Ovary (tissue), 3 donors: ENCODE measurements around the gene HTR6.

Source experiments
- CTCF ChIP-seq, 3 donors: fragments of 450-650 bp in 2 of 3; fragments of 200-600 bp in 1 of 3; IDR thresholded peaks; one replicate each; pipeline versions ENCODE4 v1.5.1 to v1.8.0; 2016 to 2022; ENCODE audit warnings: antibody characterized with exemption in 3 of 3, mild to moderate bottlenecking in 1 of 3
- POLR2A ChIP-seq: fragments of 450-650 bp; IDR thresholded peaks from one replicate; pipeline ENCODE4 v1.6.1; 2017; ENCODE audit warnings: antibody characterized with exemption, mild to moderate bottlenecking, moderate library complexity
- donor health status: DM: no; HTN: no; CAD: no.

DNA sequence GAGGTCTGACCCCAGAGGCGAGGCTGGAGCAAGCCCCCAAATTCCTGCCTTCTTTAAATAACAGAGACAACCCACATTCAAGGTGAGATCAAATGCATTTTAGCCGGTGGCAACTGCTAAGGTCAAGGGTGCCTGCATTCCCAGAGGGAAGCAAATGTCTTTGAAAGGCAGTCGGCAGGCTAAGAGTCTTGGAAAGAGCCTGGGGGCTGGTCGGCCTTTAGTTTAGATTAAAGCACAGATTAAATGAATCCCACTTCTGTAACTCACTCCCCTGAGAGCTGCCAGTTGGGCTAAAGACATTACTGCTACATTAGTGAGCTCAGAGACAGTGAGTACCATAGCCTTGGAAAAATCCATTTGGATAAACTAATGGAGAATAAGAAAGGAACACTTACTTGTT lies 59.2 kb downstream of the HTR6 start:
- no peak for TF ChIP-seq CTCF (IDR thresholded peaks at IDR 0.05)
- no peak for TF ChIP-seq POLR2A
